Stimulated activated CD4-positive, alpha-beta T cell treated with anti-CD3 and anti-CD28 coated beads, Interleukin-4, amount 100 ng/mL, for 24 hours (primary cell): ENCODE measurements around the gene NRN1L.

Experiments
- DNase-seq: peaks from one replicate; pipeline ENCODE4 v3.0.0-alpha.2; 2020

Gene NRN1L

DNA sequence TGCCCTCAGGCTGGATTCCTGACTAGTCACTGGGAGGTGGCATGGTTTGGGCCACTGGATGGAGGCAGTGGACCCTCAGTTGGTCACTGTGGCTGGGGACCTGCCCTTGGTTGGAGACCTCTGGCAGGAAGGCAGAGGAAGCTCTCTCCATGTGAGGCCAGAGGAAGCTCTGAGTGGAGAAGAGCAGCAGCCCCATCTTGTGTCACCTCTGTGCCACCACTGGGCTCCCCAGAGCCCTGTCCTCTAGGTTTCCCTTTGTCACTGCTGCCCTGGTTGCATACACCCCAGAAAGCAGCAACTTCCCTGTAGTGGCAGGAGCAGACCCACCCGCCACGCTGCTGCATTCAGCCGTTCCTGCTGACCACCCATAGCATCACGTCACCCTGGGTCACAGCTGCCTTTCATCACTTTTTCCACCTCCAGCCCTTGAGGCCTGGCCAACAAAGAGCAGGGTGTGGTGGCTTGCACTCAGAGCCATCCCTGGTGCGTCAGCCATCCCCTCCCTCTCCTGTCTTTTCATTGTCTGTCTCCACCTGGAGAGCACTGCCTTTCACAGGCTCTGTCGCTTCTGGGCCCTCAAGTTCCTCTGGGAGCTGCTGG lies 35.0 kb downstream of the NRN1L start:
- no peak for DNase-seq

DNA sequence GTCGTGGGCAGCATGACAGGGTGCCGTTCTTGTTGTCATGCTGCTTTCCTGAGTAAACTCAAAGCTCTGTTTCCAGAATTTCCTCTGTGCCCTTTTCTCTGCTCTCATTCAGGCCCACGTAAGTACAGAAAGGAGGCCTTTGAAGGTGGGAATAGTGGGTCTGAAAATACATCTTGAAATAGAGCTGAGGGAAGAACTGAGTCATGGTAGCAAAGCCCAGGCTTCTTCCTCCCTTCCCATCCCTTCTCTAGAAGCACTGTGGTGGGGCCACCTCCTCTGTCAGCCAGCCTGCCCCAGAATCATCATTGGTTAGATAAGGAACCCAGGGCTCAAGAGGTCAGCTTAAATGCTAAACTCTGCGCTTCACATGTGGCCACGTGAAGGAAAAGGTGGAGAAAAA lies 37.5 kb downstream of the NRN1L start:
- no peak for DNase-seq

DNA sequence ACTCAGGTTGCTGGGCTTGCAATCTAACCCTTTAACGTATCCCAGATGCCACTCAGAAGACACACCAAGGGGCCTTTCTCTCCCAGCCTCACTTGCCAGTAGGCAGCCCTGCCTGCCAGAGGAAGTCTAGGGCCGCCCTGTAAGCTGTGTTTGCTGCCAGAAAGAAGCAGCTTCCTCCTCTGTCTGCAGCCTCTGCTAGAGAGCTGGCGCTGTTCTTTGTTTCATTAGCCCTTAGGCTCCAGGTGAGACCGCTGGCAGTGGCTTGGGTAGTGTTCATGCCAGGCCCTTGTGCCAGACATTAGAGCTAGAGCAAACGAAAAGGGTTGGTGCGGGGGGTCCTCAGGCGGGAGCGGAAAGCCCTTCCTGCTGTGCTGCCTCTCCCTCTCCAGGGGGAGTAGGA lies 38.1 kb downstream of the NRN1L start:
- no peak for DNase-seq

DNA sequence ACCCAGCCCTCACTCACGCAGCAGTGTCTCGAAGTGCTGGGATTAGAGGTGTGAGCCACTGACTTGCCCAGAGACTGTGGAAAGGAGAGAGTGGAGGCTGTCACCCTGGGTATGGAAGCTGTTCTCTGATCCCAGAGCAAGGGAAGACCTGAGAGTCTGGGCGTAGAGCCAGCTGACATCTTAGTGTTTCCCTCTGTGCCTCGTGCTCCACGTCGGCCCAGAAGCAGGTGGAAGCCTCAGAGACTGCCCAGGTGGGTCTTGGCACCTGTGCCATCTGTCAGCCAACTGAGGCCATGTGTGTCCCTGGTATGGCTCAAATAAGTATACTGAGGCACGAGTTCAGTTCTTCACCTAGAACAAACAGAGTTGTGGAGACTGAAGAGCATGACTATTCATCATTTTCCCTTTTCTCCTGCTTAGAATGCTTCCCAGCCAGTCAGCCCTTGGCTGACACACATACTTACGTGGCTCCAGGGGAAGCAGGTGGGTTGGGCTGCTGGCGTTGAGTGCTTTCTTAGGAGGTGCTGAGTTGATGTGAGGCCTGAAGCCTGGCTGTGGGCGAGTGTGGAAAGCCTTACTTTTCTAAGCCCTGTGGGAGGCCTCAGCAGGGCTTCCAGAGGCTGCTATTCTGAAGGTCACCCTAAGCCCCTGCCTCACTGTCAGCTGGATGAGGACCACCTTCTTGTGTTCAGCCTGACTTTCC lies 38.9 kb downstream of the NRN1L start:
- DNase-seq = no peak

DNA sequence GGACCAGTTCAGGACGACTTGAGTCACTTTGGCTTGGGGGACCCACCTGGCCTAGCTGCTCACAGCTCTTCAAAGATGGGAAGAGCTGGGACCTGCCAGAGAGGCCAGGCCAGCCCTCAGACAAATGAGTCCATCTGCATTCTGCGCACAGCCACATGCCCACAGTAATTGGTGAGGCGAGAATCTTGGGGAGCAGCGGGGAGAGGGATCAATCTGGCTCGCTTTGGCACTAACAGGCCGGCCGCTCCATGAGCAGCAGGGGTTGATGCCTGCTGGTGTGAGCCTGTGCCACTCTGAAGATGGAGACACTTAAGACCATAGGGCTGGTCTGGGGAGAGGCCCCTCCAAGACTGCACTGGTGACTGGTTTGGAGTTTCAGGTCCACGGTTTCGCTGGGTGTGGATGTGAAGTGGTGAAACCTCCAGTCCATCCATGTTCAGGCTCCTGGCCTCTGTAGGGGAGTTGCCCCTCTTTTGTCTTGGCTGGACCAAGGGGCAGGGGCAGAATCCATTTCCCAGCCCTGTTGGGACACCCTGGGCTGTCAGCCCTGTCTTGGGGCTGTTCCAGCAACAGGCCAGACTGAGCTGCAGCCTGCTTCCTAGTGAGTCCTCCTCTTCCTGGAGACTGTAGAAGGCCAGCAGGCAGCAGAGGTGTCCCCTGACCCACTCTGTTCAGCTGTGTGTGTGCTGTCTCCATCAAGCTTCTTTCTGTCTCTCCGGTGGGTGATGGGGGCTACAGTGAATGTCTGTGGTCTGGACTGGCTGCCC lies 39.6 kb downstream of the NRN1L start:
- DNase-seq = no peak

DNA sequence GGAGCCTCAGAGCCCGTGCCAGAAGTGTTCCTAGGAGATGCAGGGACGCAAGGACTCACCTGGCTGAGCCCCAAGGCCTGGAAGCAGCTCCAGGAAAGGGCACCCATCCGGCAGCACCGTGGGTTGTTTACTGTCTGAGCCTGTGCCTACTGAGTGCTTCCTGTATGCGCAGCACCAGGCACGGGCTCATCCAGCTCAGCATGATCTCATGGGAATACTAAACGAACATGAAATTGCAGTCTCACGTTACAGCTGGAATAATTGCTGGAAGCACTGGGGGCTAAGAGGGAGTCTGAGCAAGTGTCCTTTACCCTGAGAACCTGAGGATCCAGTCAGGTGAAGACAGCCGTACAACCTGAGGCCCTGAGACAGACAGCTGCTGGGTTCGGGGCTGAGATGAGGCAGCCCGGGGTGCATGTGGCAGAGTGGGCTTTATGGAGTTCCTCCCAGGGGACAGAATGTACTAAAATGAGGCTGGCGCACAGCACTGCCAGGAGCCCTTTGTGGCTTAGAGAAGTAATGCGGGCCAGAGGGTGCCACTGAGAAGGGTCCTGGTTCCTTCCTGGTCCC lies 41.6 kb downstream of the NRN1L start:
- no peak for DNase-seq

DNA sequence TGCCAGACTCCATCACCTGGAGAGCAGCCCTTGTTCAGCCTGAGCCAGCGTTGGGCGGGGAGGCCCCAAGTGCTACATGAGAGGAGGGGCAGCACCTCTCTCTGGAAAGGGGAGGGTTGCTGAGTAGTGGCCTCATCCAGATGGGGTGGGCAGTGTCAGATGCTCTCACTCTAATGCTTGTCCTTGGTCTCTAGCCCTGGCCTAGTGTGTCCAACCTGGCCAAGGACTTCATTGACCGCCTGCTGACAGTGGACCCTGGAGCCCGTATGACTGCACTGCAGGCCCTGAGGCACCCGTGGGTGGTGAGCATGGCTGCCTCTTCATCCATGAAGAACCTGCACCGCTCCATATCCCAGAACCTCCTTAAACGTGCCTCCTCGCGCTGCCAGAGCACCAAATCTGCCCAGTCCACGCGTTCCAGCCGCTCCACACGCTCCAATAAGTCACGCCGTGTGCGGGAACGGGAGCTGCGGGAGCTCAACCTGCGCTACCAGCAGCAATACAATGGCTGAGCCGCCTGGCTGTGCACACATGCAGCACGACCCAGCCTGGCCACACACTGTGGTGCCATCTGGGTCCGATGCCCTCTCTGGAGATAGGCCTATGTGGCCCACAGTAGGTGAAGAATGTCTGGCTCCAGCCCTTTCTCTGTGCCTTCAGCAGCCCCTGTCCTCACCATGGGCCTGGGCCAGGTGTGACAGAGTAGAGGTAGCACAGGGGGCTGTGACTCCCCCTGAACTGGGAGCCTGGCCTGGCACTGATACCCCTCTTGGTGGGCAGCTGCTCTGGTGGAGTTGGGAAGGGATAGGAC lies 42.7 kb downstream of the NRN1L start:
- no peak for DNase-seq

DNA sequence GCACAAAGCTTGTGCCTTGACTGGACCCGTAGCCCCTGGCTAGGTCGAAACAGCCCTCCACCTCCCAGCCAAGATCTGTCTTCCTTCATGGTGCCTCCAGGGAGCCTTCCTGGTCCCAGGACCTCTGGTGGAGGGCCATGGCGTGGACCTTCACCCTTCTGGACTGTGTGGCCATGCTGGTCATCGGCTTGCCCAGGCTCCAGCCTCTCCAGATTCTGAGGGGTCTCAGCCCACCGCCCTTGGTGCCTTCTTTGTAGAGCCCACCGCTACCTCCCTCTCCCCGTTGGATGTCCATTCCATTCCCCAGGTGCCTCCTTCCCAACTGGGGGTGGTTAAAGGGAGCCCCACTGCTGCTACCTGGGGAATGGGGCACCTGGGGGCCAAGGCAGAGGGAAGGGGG lies 43.5 kb downstream of the NRN1L start:
- no peak for DNase-seq

DNA sequence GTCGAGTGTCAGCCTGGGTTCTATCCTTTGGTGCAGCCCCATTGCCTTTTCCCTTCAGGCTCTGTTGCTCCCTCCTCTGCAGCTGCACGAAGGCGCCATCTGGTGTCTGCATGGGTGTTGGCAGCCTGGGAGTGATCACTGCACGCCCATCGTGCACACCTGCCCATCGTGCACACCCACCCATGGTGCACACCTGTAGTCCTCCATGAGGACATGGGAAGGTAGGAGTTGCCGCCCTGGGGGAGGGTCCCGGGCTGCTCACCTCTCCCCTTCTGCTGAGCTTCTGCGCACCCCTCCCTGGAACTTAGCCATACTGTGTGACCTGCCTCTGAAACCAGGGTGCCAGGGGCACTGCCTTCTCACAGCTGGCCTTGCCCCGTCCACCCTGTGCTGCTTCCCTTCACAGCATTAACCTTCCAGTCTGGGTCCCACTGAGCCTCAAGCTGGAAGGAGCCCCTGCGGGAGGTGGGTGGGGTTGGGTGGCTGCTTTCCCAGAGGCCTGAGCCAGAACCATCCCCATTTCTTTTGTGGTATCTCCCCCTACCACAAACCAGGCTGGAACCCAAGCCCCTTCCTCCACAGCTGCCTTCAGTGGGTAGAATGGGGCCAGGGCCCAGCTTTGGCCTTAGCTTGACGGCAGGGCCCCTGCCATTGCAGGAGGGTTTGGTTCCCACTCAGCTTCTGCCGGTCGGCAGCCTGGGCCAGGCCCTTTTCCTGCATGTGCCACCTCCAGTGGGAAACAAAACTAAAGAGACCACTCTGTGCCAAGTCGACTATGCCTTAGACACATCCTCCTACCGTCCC lies 44.1 kb downstream of the NRN1L start:
- peak; percentile 85 for DNase-seq

DNA sequence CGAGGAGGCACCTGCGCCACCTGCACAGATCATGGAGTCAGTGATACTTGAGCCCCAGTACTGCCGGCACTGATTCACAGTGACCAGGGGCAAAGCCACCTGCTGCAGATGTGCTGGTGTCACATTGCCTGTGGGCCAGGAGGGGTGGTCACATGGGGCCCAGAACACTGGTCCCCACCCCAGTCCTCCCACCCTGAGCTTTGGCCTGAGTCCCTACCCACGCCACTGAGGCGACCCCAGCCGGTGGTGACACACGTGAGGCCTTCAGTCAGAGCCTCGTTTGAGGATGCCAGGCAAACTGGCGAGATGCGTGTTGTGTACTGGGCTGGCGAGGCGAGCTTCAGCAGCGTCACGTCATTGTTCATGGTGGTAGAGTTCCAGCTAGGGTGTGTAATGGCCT lies 45.5 kb downstream of the NRN1L start:
- DNase-seq = no peak

DNA sequence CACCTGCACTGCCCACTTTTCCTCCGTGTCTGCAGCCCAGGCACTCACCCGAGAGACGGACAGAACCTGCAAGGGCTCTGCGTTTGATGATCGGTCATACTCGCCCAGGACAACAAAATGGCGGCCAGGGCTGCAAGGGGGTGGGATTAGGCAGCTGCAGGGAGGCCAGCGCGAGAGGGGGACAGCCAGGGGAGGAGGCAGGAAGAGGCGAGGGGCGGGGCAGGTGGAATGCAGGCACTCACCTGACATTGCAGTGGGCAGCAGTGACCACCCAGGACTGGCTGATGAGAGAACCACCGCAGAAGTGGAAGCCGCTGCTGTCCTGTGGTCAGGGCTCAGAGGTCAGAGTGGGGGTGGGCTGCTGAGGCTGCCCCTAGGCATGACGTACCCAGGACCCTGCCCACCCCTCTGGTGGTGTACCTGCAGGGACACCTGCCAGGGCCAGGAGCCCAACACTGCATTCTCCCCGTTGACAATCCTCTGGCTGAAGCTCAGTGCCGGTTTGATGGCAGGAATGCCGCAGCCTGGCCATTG lies 46.1 kb downstream of the NRN1L start:
- no peak for DNase-seq

DNA sequence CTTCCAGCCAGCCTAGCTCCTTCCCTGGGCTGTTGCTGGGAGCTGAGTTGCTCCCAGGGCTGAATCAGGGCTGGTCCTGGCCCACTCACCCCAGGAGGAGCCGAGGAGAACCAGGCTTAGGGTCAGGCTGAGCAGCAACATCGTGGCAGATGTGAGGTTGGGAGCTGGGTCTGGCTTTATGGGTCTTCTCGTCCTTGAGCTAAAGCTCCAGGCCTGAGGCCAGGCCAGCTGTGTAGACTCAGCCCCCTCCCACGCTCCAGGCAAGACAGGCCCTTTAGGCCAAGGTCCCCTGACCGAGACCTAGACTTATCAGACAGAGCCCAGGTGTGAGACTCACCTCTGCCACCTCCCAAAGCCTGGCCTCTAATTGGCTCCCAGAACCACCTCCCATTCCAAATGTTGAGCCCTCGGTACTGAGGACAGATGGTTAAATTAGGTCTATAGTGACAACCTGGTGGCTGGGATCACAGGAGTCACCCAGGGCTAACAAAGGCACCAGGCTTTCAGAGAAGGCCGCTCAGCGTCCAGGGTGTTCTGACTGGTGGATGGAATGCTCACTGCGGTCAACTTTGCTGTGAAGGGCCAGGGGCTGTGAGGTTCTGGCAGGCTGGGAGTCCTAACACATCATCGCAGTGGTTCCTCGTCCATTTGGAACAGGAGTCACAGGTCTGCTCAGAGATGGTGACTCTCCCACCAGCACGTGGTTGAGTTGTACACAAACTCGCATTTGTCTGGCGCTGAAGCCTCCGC lies 47.2 kb downstream of the NRN1L start, which contains the start of gene CTRL:
TSS of gene CTRL (minus strand) at position 151 of the 750 bp plus-strand sequence. CDS start at position 141, 10 bp downstream.
- no peak for DNase-seq

DNA sequence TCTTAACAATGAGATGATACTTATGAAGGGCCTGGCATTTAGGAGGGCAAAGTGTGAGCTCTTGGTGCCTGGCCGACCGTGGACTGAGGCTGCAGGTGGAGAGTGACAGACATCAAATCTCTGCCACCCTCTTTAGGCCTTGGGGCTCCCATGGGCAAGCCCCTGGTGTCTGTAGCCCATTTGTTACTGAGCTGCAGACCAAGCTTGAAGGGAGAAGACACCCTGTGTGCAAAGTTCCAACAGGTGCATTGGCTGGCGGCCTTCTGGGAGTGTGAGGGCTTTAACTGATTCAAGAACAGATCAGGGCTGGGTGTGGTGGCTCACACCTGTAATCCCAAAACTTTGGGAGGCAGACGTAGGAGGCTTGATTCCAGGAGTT lies 47.8 kb downstream of the NRN1L start:
- no peak for DNase-seq

DNA sequence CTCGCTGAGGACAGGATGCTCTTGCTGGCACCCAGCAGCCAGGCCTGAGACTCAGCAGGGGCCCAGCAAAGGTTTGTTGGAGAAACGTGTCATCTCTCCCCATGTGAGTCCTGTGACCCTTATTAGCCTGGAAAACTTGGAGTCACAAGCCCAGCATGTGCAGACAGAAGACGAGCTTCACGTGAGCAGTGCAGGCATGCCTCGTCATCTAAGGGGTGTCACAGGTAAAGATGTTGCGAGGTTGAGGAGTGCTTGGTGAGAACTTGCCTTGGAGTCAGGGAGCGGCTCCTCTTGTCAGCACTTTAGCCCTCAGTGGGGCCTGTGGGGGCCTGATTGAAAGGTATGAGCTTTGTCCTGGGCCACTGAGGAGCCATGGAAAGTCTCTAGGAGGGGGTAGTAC lies 49.1 kb downstream of the NRN1L start:
- DNase-seq = no peak

DNA sequence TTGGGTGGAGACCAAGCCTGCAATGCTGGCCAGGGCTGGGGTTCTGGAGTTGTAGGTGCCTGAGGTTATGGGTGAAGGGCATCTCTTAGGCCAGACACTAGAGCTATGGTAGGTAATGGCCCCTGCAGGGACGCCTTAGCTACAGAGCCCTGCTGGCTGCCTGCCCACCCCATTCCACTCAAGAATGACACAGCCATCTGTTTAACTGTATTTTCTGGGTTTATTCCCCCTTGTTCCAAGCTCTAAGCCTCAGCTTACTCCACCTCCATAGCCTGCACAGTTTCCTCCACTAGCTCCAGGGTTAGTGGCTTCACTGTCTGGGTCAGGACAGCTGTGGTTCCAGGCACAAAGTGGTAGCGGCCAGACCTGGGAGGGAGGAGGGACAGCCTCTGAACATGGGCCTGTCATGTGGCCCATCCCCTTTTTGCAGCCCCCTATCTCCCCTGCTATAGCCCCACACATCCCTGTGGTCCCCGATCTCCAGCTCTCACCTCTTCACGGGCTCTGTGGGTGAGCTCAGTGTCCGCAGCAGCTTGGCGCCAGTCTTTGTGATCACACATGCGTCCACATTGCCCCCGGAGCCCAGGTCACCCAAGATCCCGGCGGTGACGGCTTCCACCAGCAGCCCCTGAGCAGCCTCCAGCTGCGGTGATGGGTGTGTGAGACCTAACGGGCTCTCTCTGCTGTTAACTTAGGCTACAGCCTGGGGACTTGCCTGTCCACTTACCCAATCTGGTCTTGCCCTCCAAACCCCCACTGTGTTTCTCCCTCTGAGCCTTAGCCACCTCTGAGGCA lies 49.8 kb downstream of the NRN1L start:
- DNase-seq = no peak

DNA sequence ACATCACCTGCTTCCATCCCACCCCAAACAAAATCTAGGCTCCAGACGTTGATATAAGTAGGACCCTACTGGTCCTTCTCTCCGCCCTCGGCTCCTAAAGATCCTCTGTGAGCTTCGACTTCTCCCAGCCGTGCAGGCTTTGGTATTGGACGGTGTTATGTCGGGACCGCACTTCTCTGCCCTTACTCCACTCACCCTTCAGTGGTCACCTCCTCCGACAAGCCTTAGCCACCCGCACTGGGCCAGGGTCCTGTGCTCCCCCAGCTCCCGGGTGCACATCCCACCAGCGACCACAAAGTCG lies 50.4 kb downstream of the NRN1L start:
- no peak for DNase-seq

DNA sequence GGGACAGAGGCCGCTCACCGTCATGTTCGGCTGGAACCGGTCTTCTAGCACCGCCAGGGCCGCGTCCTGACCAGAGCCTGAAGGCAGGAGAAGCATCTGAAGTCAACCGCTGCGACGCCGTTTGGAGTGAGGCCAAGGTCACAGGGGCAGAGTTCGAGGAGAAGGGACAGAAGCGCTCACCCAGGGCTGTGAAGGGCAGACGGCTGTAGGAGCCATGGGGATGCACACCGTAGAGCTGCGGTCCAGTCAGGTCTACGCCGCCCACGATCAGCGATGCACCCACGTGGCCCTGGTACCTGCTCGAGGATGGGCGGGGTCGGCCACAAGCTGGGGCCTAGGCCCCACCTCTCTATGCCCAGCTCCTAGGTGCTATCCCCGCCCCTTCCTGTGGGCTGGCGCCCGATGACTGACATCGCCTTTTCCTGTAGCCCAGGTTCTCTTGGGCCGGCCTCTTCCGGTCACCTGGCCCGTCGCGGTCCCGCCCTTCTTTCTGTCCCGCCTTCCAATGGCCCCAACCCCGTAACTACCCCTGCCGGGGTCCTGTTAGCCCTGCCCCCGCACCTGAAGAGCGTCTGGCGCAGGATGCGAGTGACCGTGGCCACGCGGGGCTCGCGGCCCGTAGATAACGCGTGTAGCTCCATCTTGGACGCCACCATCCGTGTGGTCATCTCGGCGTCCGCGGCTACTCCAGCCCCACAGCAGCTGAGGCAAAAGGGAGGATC lies 50.9 kb downstream of the NRN1L start:
- DNase-seq = peak; percentile 96
